NT2/D1 (cell line): Measurements from ENCODE around the gene PLCB1.

Source experiments
- YY1 ChIP-seq: IDR thresholded peaks from 2 replicates; pipeline ENCODE4 v1.6.1; 2011; ENCODE audit not compliant: insufficient read length, insufficient read depth
- ZNF274 ChIP-seq: IDR thresholded peaks from 2 replicates; pipeline ENCODE4 v1.6.1; 2011; ENCODE audit warnings: mild to moderate bottlenecking, low read depth, low read length

- TF ChIP-seq YY1 = no peak
- TF ChIP-seq ZNF274 = no peak
Observed at GRCh38 chr20:8867038-8867740, 735.1 kb downstream of the PLCB1 start.
